OCI-LY7 (cell line): ENCODE data around the gene ATP6V1A.

ENCODE experiments used
- CTCF ChIP-seq: fragments of 200-600 bp; sonication (generic); conservative IDR thresholded peaks from 2 replicates; pipeline ENCODE4 v1.5.1; 2014; ENCODE audit warnings: mild to moderate bottlenecking, antibody characterized with exemption, low read length, moderate library complexity, mixed read lengths
- EZH2phosphoT487 ChIP-seq: fragments of 200-600 bp; sonication (generic); IDR thresholded peaks from 2 replicates; pipeline ENCODE4 v1.6.1; 2018; ENCODE audit warnings: low read depth, borderline replicate concordance, mild to moderate bottlenecking, mixed run types, antibody characterized with exemption, low read length, moderate library complexity, mixed read lengths

GRCh38 chr3:113783980-113784379 lies 37.1 kb downstream of the ATP6V1A start:
- TF ChIP-seq CTCF, result no peak
- no peak for TF ChIP-seq EZH2phosphoT487
